ENCODE results near the gene TTC7B.

Gene TTC7B

GRCh38 chr14:90775441-90775840, 40.8 kb downstream of the TTC7B start:
- no peak for DNase-seq (ENCODE audit: low spot score)

GRCh38 chr14:90774316-90774715, 41.9 kb downstream of the TTC7B start:
- DNase-seq (ENCODE audit: low spot score) = no peak

GRCh38 chr14:90773705-90774104, 42.5 kb downstream of the TTC7B start:
- no peak for DNase-seq (ENCODE audit: low spot score)

- no peak for DNase-seq (ENCODE audit: low spot score)
These were observed 43.1 kb downstream of the TTC7B start for GRCh38 chr14:90773196-90773486.

GRCh38 chr14:90767899-90768298, 48.3 kb downstream of the TTC7B start:
- no peak for DNase-seq (ENCODE audit: low spot score)

GRCh38 chr14:90760591-90761316, 55.5 kb downstream of the TTC7B start:
- peak; percentile 65 for DNase-seq (ENCODE audit: low spot score)

GRCh38 chr14:90760078-90760444, 56.2 kb downstream of the TTC7B start:
- no peak for DNase-seq (ENCODE audit: low spot score)

GRCh38 chr14:90759370-90760077, 56.7 kb downstream of the TTC7B start:
- DNase-seq (ENCODE audit: low spot score) = no peak

GRCh38 chr14:90758959-90759358, 57.3 kb downstream of the TTC7B start:
- DNase-seq (ENCODE audit: low spot score) = no peak

GRCh38 chr14:90758028-90758889, 58.0 kb downstream of the TTC7B start:
- DNase-seq (ENCODE audit: low spot score) = peak; percentile 87

GRCh38 chr14:90757452-90757851, 58.8 kb downstream of the TTC7B start:
- DNase-seq (ENCODE audit: low spot score) = no peak

- no peak for DNase-seq (ENCODE audit: low spot score)
These were observed 59.4 kb downstream of the TTC7B start for GRCh38 chr14:90756755-90757345.

- DNase-seq (ENCODE audit: low spot score) = no peak
These were observed 60.4 kb downstream of the TTC7B start for GRCh38 chr14:90755661-90756304.

- DNase-seq (ENCODE audit: low spot score) = no peak
These were observed 62.7 kb downstream of the TTC7B start for GRCh38 chr14:90753456-90754005.

- DNase-seq (ENCODE audit: low spot score) = no peak
These were observed 65.5 kb downstream of the TTC7B start for GRCh38 chr14:90750701-90751100.

- no peak for DNase-seq (ENCODE audit: low spot score)
These were observed 66.0 kb downstream of the TTC7B start for GRCh38 chr14:90750191-90750590.

- no peak for DNase-seq (ENCODE audit: low spot score)
These were observed 68.3 kb downstream of the TTC7B start for GRCh38 chr14:90747909-90748308.

- DNase-seq (ENCODE audit: low spot score) = no peak
These were observed 72.4 kb downstream of the TTC7B start for GRCh38 chr14:90743826-90744225.

GRCh38 chr14:90743425-90743824, 72.8 kb downstream of the TTC7B start:
- DNase-seq (ENCODE audit: low spot score) = no peak

- DNase-seq (ENCODE audit: low spot score) = no peak
These were observed 73.5 kb downstream of the TTC7B start for GRCh38 chr14:90742729-90743128.

- DNase-seq (ENCODE audit: low spot score) = no peak
These were observed 74.0 kb downstream of the TTC7B start for GRCh38 chr14:90742252-90742651.

- DNase-seq (ENCODE audit: low spot score) = no peak
These were observed 74.6 kb downstream of the TTC7B start for GRCh38 chr14:90741682-90741946.
